OCI-LY1 (cell line): Measurements from ENCODE around the gene UBE2F.

Source experiments
- EZH2 ChIP-seq: fragments of 200-600 bp; sonication (generic), shearing (Covaris generic); IDR thresholded peaks from 2 replicates; pipeline ENCODE4 v1.8.0; 2017; ENCODE audit warnings: borderline replicate concordance, mixed run types, mild to moderate bottlenecking, antibody characterized with exemption, low read length, moderate library complexity, mixed read lengths
- TF ChIP-seq, protein P1 (sequence below): fragments of 200-600 bp; sonication (generic), shearing (Covaris generic); IDR thresholded peaks from 2 replicates; pipeline ENCODE4 v1.5.1; 2017; ENCODE audit warnings: mild to moderate bottlenecking, antibody characterized with exemption, low read length, moderate library complexity, mixed read lengths

DNA sequence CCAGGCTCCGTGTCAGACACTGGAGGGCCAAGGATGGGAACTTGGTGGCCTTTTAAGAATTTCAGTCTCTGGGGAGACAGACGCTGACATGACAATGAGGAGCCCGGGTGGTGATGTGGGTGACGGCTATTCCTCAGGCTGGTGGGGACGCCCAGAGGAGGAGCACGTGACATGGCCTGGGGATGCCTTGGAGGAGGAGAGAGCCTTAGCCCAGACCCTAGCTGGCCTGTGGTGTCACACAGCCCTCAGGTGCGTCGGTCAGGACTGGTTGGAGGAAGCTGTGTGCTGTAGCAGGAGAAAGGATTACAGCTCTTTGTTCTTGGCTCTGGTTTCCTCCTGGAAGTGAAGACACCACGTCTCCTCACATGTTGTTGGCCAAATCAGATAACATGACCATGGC lies 54.0 kb downstream of the UBE2F start:
- TF ChIP-seq, protein P1, sequence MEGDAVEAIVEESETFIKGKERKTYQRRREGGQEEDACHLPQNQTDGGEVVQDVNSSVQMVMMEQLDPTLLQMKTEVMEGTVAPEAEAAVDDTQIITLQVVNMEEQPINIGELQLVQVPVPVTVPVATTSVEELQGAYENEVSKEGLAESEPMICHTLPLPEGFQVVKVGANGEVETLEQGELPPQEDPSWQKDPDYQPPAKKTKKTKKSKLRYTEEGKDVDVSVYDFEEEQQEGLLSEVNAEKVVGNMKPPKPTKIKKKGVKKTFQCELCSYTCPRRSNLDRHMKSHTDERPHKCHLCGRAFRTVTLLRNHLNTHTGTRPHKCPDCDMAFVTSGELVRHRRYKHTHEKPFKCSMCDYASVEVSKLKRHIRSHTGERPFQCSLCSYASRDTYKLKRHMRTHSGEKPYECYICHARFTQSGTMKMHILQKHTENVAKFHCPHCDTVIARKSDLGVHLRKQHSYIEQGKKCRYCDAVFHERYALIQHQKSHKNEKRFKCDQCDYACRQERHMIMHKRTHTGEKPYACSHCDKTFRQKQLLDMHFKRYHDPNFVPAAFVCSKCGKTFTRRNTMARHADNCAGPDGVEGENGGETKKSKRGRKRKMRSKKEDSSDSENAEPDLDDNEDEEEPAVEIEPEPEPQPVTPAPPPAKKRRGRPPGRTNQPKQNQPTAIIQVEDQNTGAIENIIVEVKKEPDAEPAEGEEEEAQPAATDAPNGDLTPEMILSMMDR: no peak
- no peak for TF ChIP-seq EZH2
